Tibial artery (tissue), 4 donors: Measurements from ENCODE around the gene WDFY3.
"Not testable (repeated sequence)": the region's sequence is repeated elsewhere in the genome, so short reads cannot be mapped to it uniquely, and the experiment has no call there.

Source experiments
- DNase-seq, 2 donors: peaks; one replicate each; pipeline ENCODE4 v3.0.0-alpha.2; 2019
- H3K27ac ChIP-seq, 2 donors: fragments of 200-600 bp; sonication (generic) in 1 of 2; 1 replicate in 1 of 2; 2 replicates in 1 of 2; pipeline ENCODE4 v1.5.1; 2018 to 2019; ENCODE audit warnings: mild to moderate bottlenecking in 1 of 2
- H3K27me3 ChIP-seq, 2 donors: fragments of 200-600 bp; sonication (generic) in 1 of 2; one replicate each; pipeline versions ENCODE4 v1.5.1 to v1.6.0; 2016 to 2019
- H3K36me3 ChIP-seq, 3 donors: fragments of 200-600 bp; sonication (generic) in 2 of 3; one replicate each; pipeline ENCODE4 v1.5.1; 2016 to 2019; ENCODE audit warnings: mild to moderate bottlenecking in 2 of 3
- H3K4me1 ChIP-seq, 4 donors: fragments of 200-600 bp; sonication (generic) in 2 of 4; 1 replicate in 3 of 4; 2 replicates in 1 of 4; pipeline ENCODE4 v1.5.1; 2016 to 2019
- H3K4me3 ChIP-seq, 2 donors: fragments of 200-600 bp; sonication (generic) in 1 of 2; 1 replicate in 1 of 2; 2 replicates in 1 of 2; pipeline ENCODE4 v1.5.1; 2018 to 2019; ENCODE audit warnings: mild to moderate bottlenecking in 2 of 2
- H3K9me3 ChIP-seq, 3 donors: fragments of 200-600 bp; sonication (generic) in 1 of 3; one replicate each; pipeline ENCODE4 v1.5.1; 2016 to 2019
- CTCF ChIP-seq, 2 experiments: fragments of 200-600 bp in 1 of 2; fragments of 450-650 bp in 1 of 2; IDR thresholded peaks; one replicate each; pipeline ENCODE4 v1.5.1; 2017 to 2019; ENCODE audit warnings: antibody characterized with exemption in 2 of 2, mild to moderate bottlenecking in 1 of 2, moderate library complexity in 1 of 2
- intact Hi-C: fragments of 100-400 bp; cut with DNase I; formaldehyde crosslinking; loops from one replicate; pipeline ENCODE4 v1.15.0; 2023; ENCODE audit warnings: low total_unique reads

The WDFY3 gene

GRCh38 chr4:84669201-84669600 lies 297.3 kb downstream of the WDFY3 start:
- TF ChIP-seq CTCF (IDR thresholded peaks at IDR 0.05), result no peak
- Histone ChIP-seq H3K9me3 (no peaks in the 10 kb centered on the region), H3K4me3 (no peak overlapping the region), H3K4me1 (peaks cover 0 to 9% (median 0%) of the 10 kb centered on the region in 4 donors), H3K27ac (no peak overlapping the region), H3K27me3 (no peaks in the 10 kb centered on the region), H3K36me3 (peaks cover 47 to 55% (median 54%) of the 10 kb centered on the region in 3 donors)
- intact Hi-C loops, result no loop called here
- no peak for DNase-seq

GRCh38 chr4:84666439-84666838 lies 300.1 kb downstream of the WDFY3 start:
- Histone ChIP-seq H3K27me3 (no peaks in the 10 kb centered on the region), H3K4me3 (no peak overlapping the region), H3K27ac (no peak overlapping the region), H3K9me3 (no peaks in the 10 kb centered on the region), H3K4me1 (no peaks in the 10 kb centered on the region), H3K36me3 (peaks cover 31 to 38% (median 35%) of the 10 kb centered on the region in 3 donors)
- no peak for TF ChIP-seq CTCF (IDR thresholded peaks at IDR 0.05)
- DNase-seq, result no peak
- intact Hi-C loops, result no loop called here

- intact Hi-C loops, result not testable (repeated sequence)
Measured at GRCh38 chr4:84664767-84665166, 301.7 kb downstream of the WDFY3 start.

GRCh38 chr4:84661191-84661939 lies 305.1 kb downstream of the WDFY3 start:
- intact Hi-C loops, result no loop called here
- TF ChIP-seq CTCF (IDR thresholded peaks at IDR 0.05), result no peak

More at GRCh38 chr4:84664767-84665166, 301.7 kb downstream of the WDFY3 start:
- not testable (repeated sequence) for H3K27me3 ChIP-seq, DNase-seq, H3K4me3 ChIP-seq, H3K27ac ChIP-seq, H3K9me3 ChIP-seq, H3K4me1 ChIP-seq
- H3K36me3 ChIP-seq, result peaks cover 17 to 24% (median 22%) of the 10 kb centered on the region in 3 donors

GRCh38 chr4:84660606-84661005 lies 305.9 kb downstream of the WDFY3 start:
- intact Hi-C loops, result no loop called here
- H3K36me3 ChIP-seq, result no peaks in the 10 kb centered on the region
- no peak overlapping the region for H3K4me3 ChIP-seq
- no peak overlapping the region for H3K27ac ChIP-seq
- H3K4me1 ChIP-seq, result no peaks in the 10 kb centered on the region
- no peak for DNase-seq
- no peaks in the 10 kb centered on the region for H3K9me3 ChIP-seq
- no peak for TF ChIP-seq CTCF (IDR thresholded peaks at IDR 0.05)
- no peaks in the 10 kb centered on the region for H3K27me3 ChIP-seq

More at GRCh38 chr4:84661191-84661939, 305.1 kb downstream of the WDFY3 start:
- Histone ChIP-seq H3K27me3 (no peaks in the 10 kb centered on the region), H3K9me3 (no peaks in the 10 kb centered on the region), H3K36me3 (no peaks in the 10 kb centered on the region), H3K4me3 (no peak overlapping the region), H3K27ac (no peak overlapping the region), H3K4me1 (no peaks in the 10 kb centered on the region)
- DNase-seq, result no peak

- Histone ChIP-seq H3K9me3 (no peaks in the 10 kb centered on the region), H3K4me3 (no peak overlapping the region), H3K4me1 (no peaks in the 10 kb centered on the region), H3K36me3 (no peaks in the 10 kb centered on the region), H3K27ac (no peak overlapping the region), H3K27me3 (no peaks in the 10 kb centered on the region)
- TF ChIP-seq CTCF (IDR thresholded peaks at IDR 0.05), result no peak
- DNase-seq, result no peak
- intact Hi-C loops, result no loop called here
Measured at GRCh38 chr4:84652478-84652877, 314.0 kb downstream of the WDFY3 start.
